Natural killer cell treated with Interleukin-12 subunit alpha and Interleukin-12 subunit beta and Interleukin-15 and Interleukin-18, amount 100 ng/mL, for 72 hours (primary cell): ENCODE measurements around the gene C19orf67. TPM values are rescaled to one million over a fixed set of nuclear protein-coding genes. Genes with fewer than 3 reads are reported as not detected.

Experiments
- ATAC-seq, 2 donors: fragments of 150-1000 bp; cut with Tn5 transposase in 1 of 2; sonication (Bioruptor Pico), chemical (Tn5 transposase) in 1 of 2; 2 replicates each; pipeline ENCODE4 v1.10.0; 2021
- DNase-seq: peaks from one replicate; pipeline ENCODE4 v3.0.0; 2022; ENCODE audit warnings: low spot score
- H3K27ac Mint-ChIP-seq, 2 donors: 1 replicate in 1 of 2; 2 replicates in 1 of 2; pipeline ENCODE4 v1.8.0; 2022; ENCODE audit warnings: mixed read lengths in 2 of 2, mild to moderate bottlenecking in 1 of 2, moderate library complexity in 1 of 2
- H3K27me3 Mint-ChIP-seq, 2 donors: 1 replicate in 1 of 2; 2 replicates in 1 of 2; pipeline ENCODE4 v1.8.0; 2022; ENCODE audit warnings: mixed read lengths in 2 of 2
- H3K36me3 Mint-ChIP-seq: one replicate; pipeline ENCODE4 v1.8.0; 2022; ENCODE audit warnings: mixed read lengths
- H3K4me1 Mint-ChIP-seq, 2 donors: 1 replicate in 1 of 2; 2 replicates in 1 of 2; pipeline ENCODE4 v1.8.0; 2022; ENCODE audit warnings: low read depth in 2 of 2, mixed read lengths in 2 of 2, mild to moderate bottlenecking in 1 of 2
- H3K4me3 Mint-ChIP-seq: one replicate; pipeline ENCODE4 v1.8.0; 2022; ENCODE audit warnings: mixed read lengths
- H3K9me3 Mint-ChIP-seq: 2 replicates; pipeline ENCODE4 v1.8.0; 2022; ENCODE audit warnings: mixed read lengths
- total RNA-seq, 2 donors: library from RNA; stranded (reverse); gene quantifications; one replicate each; pipeline ENCODE4 v1.2.3, GENCODE V29; 2022

C19orf67 gene
- total RNA-seq, 2 donors from 2014 or later, result not detected

- Mint-ChIP-seq H3K9me3 (no peaks in the 10 kb centered on the region), H3K27me3 (no peaks in the 10 kb centered on the region), H3K4me3 (peak overlapping the region; percentile 91), H3K27ac (peak overlapping the region; percentile 62 to 82), H3K4me1 (peaks cover 30 to 40% of the 10 kb centered on the region in 2 donors), H3K36me3 (no peaks in the 10 kb centered on the region)
- DNase-seq (no peak), ATAC-seq (no peak)
Observed at GRCh38 chr19:14115756-14116155, 30.2 kb upstream of the C19orf67 start.

GRCh38 chr19:14114854-14115253, 29.3 kb upstream of the C19orf67 start:
- no peaks in the 10 kb centered on the region for H3K27me3 Mint-ChIP-seq
- ATAC-seq (no peak), DNase-seq (no peak)
- H3K9me3 Mint-ChIP-seq, result no peaks in the 10 kb centered on the region
- H3K4me3 Mint-ChIP-seq, result peak overlapping the region; percentile 32
- H3K27ac Mint-ChIP-seq, result no peak overlapping the region
- H3K4me1 Mint-ChIP-seq, result peaks cover 30 to 40% of the 10 kb centered on the region in 2 donors
- no peaks in the 10 kb centered on the region for H3K36me3 Mint-ChIP-seq

- DNase-seq, result no peak
- H3K4me1 Mint-ChIP-seq, result peaks cover 30 to 40% of the 10 kb centered on the region in 2 donors
Observed at GRCh38 chr19:14114439-14114838, 28.9 kb upstream of the C19orf67 start.

GRCh38 chr19:14113762-14114414, 28.3 kb upstream of the C19orf67 start:
- Mint-ChIP-seq H3K27me3 (no peaks in the 10 kb centered on the region), H3K36me3 (no peaks in the 10 kb centered on the region), H3K9me3 (no peaks in the 10 kb centered on the region), H3K27ac (no peak overlapping the region), H3K4me3 (no peak overlapping the region), H3K4me1 (peaks cover 26 to 36% of the 10 kb centered on the region in 2 donors)
- ATAC-seq (no peak), DNase-seq (no peak)

More at GRCh38 chr19:14114439-14114838, 28.9 kb upstream of the C19orf67 start:
- Mint-ChIP-seq H3K4me3 (no peak overlapping the region), H3K27me3 (no peaks in the 10 kb centered on the region), H3K36me3 (no peaks in the 10 kb centered on the region), H3K27ac (no peak overlapping the region), H3K9me3 (no peaks in the 10 kb centered on the region)
- ATAC-seq, result no peak

- H3K36me3 Mint-ChIP-seq, result no peaks in the 10 kb centered on the region
- no peak for DNase-seq
- no peak overlapping the region for H3K27ac Mint-ChIP-seq
- no peaks in the 10 kb centered on the region for H3K27me3 Mint-ChIP-seq
- H3K4me1 Mint-ChIP-seq, result peaks cover 20 to 29% of the 10 kb centered on the region in 2 donors
- ATAC-seq, result no peak
- H3K9me3 Mint-ChIP-seq, result no peaks in the 10 kb centered on the region
- no peak overlapping the region for H3K4me3 Mint-ChIP-seq
Observed at GRCh38 chr19:14112809-14113385, 27.3 kb upstream of the C19orf67 start.

GRCh38 chr19:14112051-14112808, 26.6 kb upstream of the C19orf67 start:
- Mint-ChIP-seq H3K27ac (no peak overlapping the region), H3K4me1 (peaks cover 20 to 29% of the 10 kb centered on the region in 2 donors), H3K9me3 (no peaks in the 10 kb centered on the region), H3K36me3 (no peaks in the 10 kb centered on the region), H3K4me3 (no peak overlapping the region), H3K27me3 (no peaks in the 10 kb centered on the region)
- DNase-seq (no peak), ATAC-seq (no peak)

GRCh38 chr19:14111486-14111885, 25.9 kb upstream of the C19orf67 start:
- Mint-ChIP-seq H3K27ac (peak overlapping the region in 1 of 2 donors; percentile 76), H3K4me1 (peaks cover 15 to 24% of the 10 kb centered on the region in 2 donors)

GRCh38 chr19:14110650-14111049, 25.1 kb upstream of the C19orf67 start:
- no peak overlapping the region for H3K4me3 Mint-ChIP-seq
- H3K9me3 Mint-ChIP-seq, result no peaks in the 10 kb centered on the region
- DNase-seq, result no peak
- H3K4me1 Mint-ChIP-seq, result peaks cover 8 to 16% of the 10 kb centered on the region in 2 donors
- H3K27ac Mint-ChIP-seq, result no peak overlapping the region
- no peak for ATAC-seq
- H3K27me3 Mint-ChIP-seq, result no peaks in the 10 kb centered on the region
- no peaks in the 10 kb centered on the region for H3K36me3 Mint-ChIP-seq

More at GRCh38 chr19:14111486-14111885, 25.9 kb upstream of the C19orf67 start:
- Mint-ChIP-seq H3K9me3 (no peaks in the 10 kb centered on the region), H3K4me3 (no peak overlapping the region), H3K36me3 (no peaks in the 10 kb centered on the region), H3K27me3 (no peaks in the 10 kb centered on the region)
- ATAC-seq, result no peak
- DNase-seq, result no peak

- Mint-ChIP-seq H3K4me3 (no peak overlapping the region), H3K36me3 (no peaks in the 10 kb centered on the region), H3K4me1 (no peaks in the 10 kb centered on the region), H3K9me3 (no peaks in the 10 kb centered on the region), H3K27me3 (no peaks in the 10 kb centered on the region), H3K27ac (no peak overlapping the region)
- no peak for ATAC-seq
- no peak for DNase-seq
Observed at GRCh38 chr19:14107581-14108461, 22.2 kb upstream of the C19orf67 start.

- H3K27ac Mint-ChIP-seq, result no peak overlapping the region
- H3K4me3 Mint-ChIP-seq, result no peak overlapping the region
- no peaks in the 10 kb centered on the region for H3K4me1 Mint-ChIP-seq
- no peaks in the 10 kb centered on the region for H3K36me3 Mint-ChIP-seq
- H3K9me3 Mint-ChIP-seq, result no peaks in the 10 kb centered on the region
- ATAC-seq, result no peak
- no peaks in the 10 kb centered on the region for H3K27me3 Mint-ChIP-seq
- no peak for DNase-seq
Observed at GRCh38 chr19:14106840-14107239, 21.3 kb upstream of the C19orf67 start.

- DNase-seq (no peak), ATAC-seq (no peak)
- no peaks in the 10 kb centered on the region for H3K4me1 Mint-ChIP-seq
- H3K4me3 Mint-ChIP-seq, result no peak overlapping the region
- no peaks in the 10 kb centered on the region for H3K27me3 Mint-ChIP-seq
- H3K27ac Mint-ChIP-seq, result no peak overlapping the region
- no peaks in the 10 kb centered on the region for H3K9me3 Mint-ChIP-seq
- H3K36me3 Mint-ChIP-seq, result no peaks in the 10 kb centered on the region
Observed at GRCh38 chr19:14105680-14106079, 20.1 kb upstream of the C19orf67 start.

GRCh38 chr19:14103310-14103709, 17.7 kb upstream of the C19orf67 start:
- Mint-ChIP-seq H3K9me3 (no peaks in the 10 kb centered on the region), H3K36me3 (no peaks in the 10 kb centered on the region), H3K27ac (no peak overlapping the region), H3K27me3 (no peaks in the 10 kb centered on the region), H3K4me1 (no peaks in the 10 kb centered on the region), H3K4me3 (no peak overlapping the region)
- ATAC-seq (peak in 1 of 2 donors; percentile 27), DNase-seq (no peak)

- H3K9me3 Mint-ChIP-seq, result no peaks in the 10 kb centered on the region
- H3K27ac Mint-ChIP-seq, result no peak overlapping the region
- no peaks in the 10 kb centered on the region for H3K36me3 Mint-ChIP-seq
- no peak overlapping the region for H3K4me3 Mint-ChIP-seq
- no peaks in the 10 kb centered on the region for H3K4me1 Mint-ChIP-seq
- ATAC-seq, result no peak
- no peaks in the 10 kb centered on the region for H3K27me3 Mint-ChIP-seq
- no peak for DNase-seq
Observed at GRCh38 chr19:14102756-14103155, 17.2 kb upstream of the C19orf67 start.
